ENCODE results near the gene SMIM22.

Gene SMIM22

GRCh38 chr16:4787627-4788482, 7.3 kb upstream of the SMIM22 start, which contains the start of gene SEPTIN12:
SEPTIN12 (minus strand) TSS chr16:4788345; CDS start chr16:4787645, 700 bp downstream.
- Histone ChIP-seq H3K9me3 (ENCODE audit: control insufficient read depth in 1 of 2, low read length in 2 of 2) (no peaks in the 10 kb centered on the region), H3K4me3 (ENCODE audit: low read depth in 1 of 2, low read length in 2 of 2) (no peak within 1 kb of the TSS), H3K27ac (ENCODE audit: low read length) (no peak within 1 kb of the TSS)

GRCh38 chr16:4788489-4788889, 6.7 kb upstream of the SMIM22 start:
- no peak overlapping the region for H3K4me3 ChIP-seq (ENCODE audit: low read depth in 1 of 2, low read length in 2 of 2)
- H3K27me3 ChIP-seq (ENCODE audit: low read depth, low read length) = no peaks in the 10 kb centered on the region
- no peak overlapping the region for H3K27ac ChIP-seq (ENCODE audit: low read length)
- H3K4me1 ChIP-seq (ENCODE audit: control insufficient read depth in 1 of 2, insufficient read depth in 2 of 2, low read length in 2 of 2) = no peaks in the 10 kb centered on the region
- no peaks in the 10 kb centered on the region for H3K9me3 ChIP-seq (ENCODE audit: control insufficient read depth in 1 of 2, low read length in 2 of 2)
- no peaks in the 10 kb centered on the region for H3K36me3 ChIP-seq (ENCODE audit: control insufficient read depth in 1 of 2, insufficient read depth in 2 of 2, low read length in 2 of 2)

More at GRCh38 chr16:4787627-4788482, 7.3 kb upstream of the SMIM22 start, which contains the start of gene SEPTIN12:
- no peaks in the 10 kb centered on the region for H3K36me3 ChIP-seq (ENCODE audit: control insufficient read depth in 1 of 2, insufficient read depth in 2 of 2, low read length in 2 of 2)
- no peaks in the 10 kb centered on the region for H3K27me3 ChIP-seq (ENCODE audit: low read depth, low read length)
- no peaks in the 10 kb centered on the region for H3K4me1 ChIP-seq (ENCODE audit: control insufficient read depth in 1 of 2, insufficient read depth in 2 of 2, low read length in 2 of 2)

- H3K27me3 ChIP-seq (ENCODE audit: low read depth, low read length) = no peaks in the 10 kb centered on the region
- no peaks in the 10 kb centered on the region for H3K9me3 ChIP-seq (ENCODE audit: control insufficient read depth in 1 of 2, low read length in 2 of 2)
- H3K4me1 ChIP-seq (ENCODE audit: control insufficient read depth in 1 of 2, insufficient read depth in 2 of 2, low read length in 2 of 2) = no peaks in the 10 kb centered on the region
- no peak overlapping the region for H3K27ac ChIP-seq (ENCODE audit: low read length)
- H3K36me3 ChIP-seq (ENCODE audit: control insufficient read depth in 1 of 2, insufficient read depth in 2 of 2, low read length in 2 of 2) = no peaks in the 10 kb centered on the region
- no peak overlapping the region for H3K4me3 ChIP-seq (ENCODE audit: low read depth in 1 of 2, low read length in 2 of 2)
Measured at GRCh38 chr16:4788910-4789309, 6.3 kb upstream of the SMIM22 start.

- Histone ChIP-seq H3K4me3 (ENCODE audit: low read depth in 1 of 2, low read length in 2 of 2) (no peak overlapping the region), H3K9me3 (ENCODE audit: control insufficient read depth in 1 of 2, low read length in 2 of 2) (no peaks in the 10 kb centered on the region), H3K27ac (ENCODE audit: low read length) (no peak overlapping the region), H3K27me3 (ENCODE audit: low read depth, low read length) (no peaks in the 10 kb centered on the region), H3K36me3 (ENCODE audit: control insufficient read depth in 1 of 2, insufficient read depth in 2 of 2, low read length in 2 of 2) (no peaks in the 10 kb centered on the region), H3K4me1 (ENCODE audit: control insufficient read depth in 1 of 2, insufficient read depth in 2 of 2, low read length in 2 of 2) (no peaks in the 10 kb centered on the region)
Measured at GRCh38 chr16:4790261-4790660, 4.9 kb upstream of the SMIM22 start.

- no peak overlapping the region for H3K4me3 ChIP-seq (ENCODE audit: low read depth in 1 of 2, low read length in 2 of 2)
- H3K4me1 ChIP-seq (ENCODE audit: control insufficient read depth in 1 of 2, insufficient read depth in 2 of 2, low read length in 2 of 2) = no peaks in the 10 kb centered on the region
- H3K9me3 ChIP-seq (ENCODE audit: control insufficient read depth in 1 of 2, low read length in 2 of 2) = no peaks in the 10 kb centered on the region
- H3K27me3 ChIP-seq (ENCODE audit: low read depth, low read length) = no peaks in the 10 kb centered on the region
- peaks cover 0 to 5% of the 10 kb centered on the region in 2 donors for H3K36me3 ChIP-seq (ENCODE audit: control insufficient read depth in 1 of 2, insufficient read depth in 2 of 2, low read length in 2 of 2)
- H3K27ac ChIP-seq (ENCODE audit: low read length) = no peak overlapping the region
Measured at GRCh38 chr16:4790871-4791270, 4.3 kb upstream of the SMIM22 start.

- Histone ChIP-seq H3K9me3 (ENCODE audit: control insufficient read depth in 1 of 2, low read length in 2 of 2) (no peaks in the 10 kb centered on the region), H3K27ac (ENCODE audit: low read length) (no peak overlapping the region), H3K36me3 (ENCODE audit: control insufficient read depth in 1 of 2, insufficient read depth in 2 of 2, low read length in 2 of 2) (peaks cover 0 to 19% of the 10 kb centered on the region in 2 donors), H3K4me1 (ENCODE audit: control insufficient read depth in 1 of 2, insufficient read depth in 2 of 2, low read length in 2 of 2) (no peaks in the 10 kb centered on the region), H3K27me3 (ENCODE audit: low read depth, low read length) (no peaks in the 10 kb centered on the region), H3K4me3 (ENCODE audit: low read depth in 1 of 2, low read length in 2 of 2) (no peak overlapping the region)
Measured at GRCh38 chr16:4792951-4793513, 2.1 kb upstream of the SMIM22 start.

GRCh38 chr16:4795828-4796572, 831 bp downstream of the SMIM22 start:
- H3K36me3 ChIP-seq (ENCODE audit: control insufficient read depth in 1 of 2, insufficient read depth in 2 of 2, low read length in 2 of 2) = peaks cover 7 to 43% of the 10 kb centered on the region in 2 donors
- no peaks in the 10 kb centered on the region for H3K9me3 ChIP-seq (ENCODE audit: control insufficient read depth in 1 of 2, low read length in 2 of 2)
- H3K4me1 ChIP-seq (ENCODE audit: control insufficient read depth in 1 of 2, insufficient read depth in 2 of 2, low read length in 2 of 2) = peaks cover 0 to 8% of the 10 kb centered on the region in 2 donors
- H3K27me3 ChIP-seq (ENCODE audit: low read depth, low read length) = no peaks in the 10 kb centered on the region
- peak overlapping the region in 1 of 2 donors; percentile 33 for H3K4me3 ChIP-seq (ENCODE audit: low read depth in 1 of 2, low read length in 2 of 2)
- no peak overlapping the region for H3K27ac ChIP-seq (ENCODE audit: low read length)

- H3K36me3 ChIP-seq (ENCODE audit: control insufficient read depth in 1 of 2, insufficient read depth in 2 of 2, low read length in 2 of 2) = peaks cover 7 to 43% of the 10 kb centered on the region in 2 donors
- no peak overlapping the region for H3K4me3 ChIP-seq (ENCODE audit: low read depth in 1 of 2, low read length in 2 of 2)
Measured at GRCh38 chr16:4796982-4797804, 2.0 kb downstream of the SMIM22 start.

GRCh38 chr16:4797805-4798252, 2.7 kb downstream of the SMIM22 start:
- no peaks in the 10 kb centered on the region for H3K27me3 ChIP-seq (ENCODE audit: low read depth, low read length)
- peaks cover 7 to 43% of the 10 kb centered on the region in 2 donors for H3K36me3 ChIP-seq (ENCODE audit: control insufficient read depth in 1 of 2, insufficient read depth in 2 of 2, low read length in 2 of 2)
- H3K4me3 ChIP-seq (ENCODE audit: low read depth in 1 of 2, low read length in 2 of 2) = no peak overlapping the region
- no peaks in the 10 kb centered on the region for H3K9me3 ChIP-seq (ENCODE audit: control insufficient read depth in 1 of 2, low read length in 2 of 2)
- peaks cover 0 to 18% of the 10 kb centered on the region in 2 donors for H3K4me1 ChIP-seq (ENCODE audit: control insufficient read depth in 1 of 2, insufficient read depth in 2 of 2, low read length in 2 of 2)
- no peak overlapping the region for H3K27ac ChIP-seq (ENCODE audit: low read length)

More at GRCh38 chr16:4796982-4797804, 2.0 kb downstream of the SMIM22 start:
- H3K4me1 ChIP-seq (ENCODE audit: control insufficient read depth in 1 of 2, insufficient read depth in 2 of 2, low read length in 2 of 2) = peaks cover 0 to 18% of the 10 kb centered on the region in 2 donors
- H3K27me3 ChIP-seq (ENCODE audit: low read depth, low read length) = no peaks in the 10 kb centered on the region
- no peaks in the 10 kb centered on the region for H3K9me3 ChIP-seq (ENCODE audit: control insufficient read depth in 1 of 2, low read length in 2 of 2)
- H3K27ac ChIP-seq (ENCODE audit: low read length) = no peak overlapping the region

GRCh38 chr16:4798456-4798855, 3.3 kb downstream of the SMIM22 start:
- Histone ChIP-seq H3K9me3 (ENCODE audit: control insufficient read depth in 1 of 2, low read length in 2 of 2) (no peaks in the 10 kb centered on the region), H3K27me3 (ENCODE audit: low read depth, low read length) (no peaks in the 10 kb centered on the region), H3K36me3 (ENCODE audit: control insufficient read depth in 1 of 2, insufficient read depth in 2 of 2, low read length in 2 of 2) (peaks cover 7 to 43% of the 10 kb centered on the region in 2 donors), H3K27ac (ENCODE audit: low read length) (no peak overlapping the region), H3K4me3 (ENCODE audit: low read depth in 1 of 2, low read length in 2 of 2) (no peak overlapping the region), H3K4me1 (ENCODE audit: control insufficient read depth in 1 of 2, insufficient read depth in 2 of 2, low read length in 2 of 2) (peaks cover 0 to 21% of the 10 kb centered on the region in 2 donors)
